Neural progenitor cell (in vitro differentiated cells): ENCODE results near the gene EIF3I.

ENCODE experiments used
- EZH2 ChIP-seq: fragments of 200-600 bp; sonication (generic); IDR thresholded peaks from 2 replicates; pipeline ENCODE4 v1.6.1; 2017; ENCODE audit warnings: antibody characterized with exemption, mild to moderate bottlenecking, moderate library complexity
- EZH2phosphoT487 ChIP-seq: fragments of 200-600 bp; sonication (generic); IDR thresholded peaks from 2 replicates; pipeline ENCODE4 v1.6.1; 2017; ENCODE audit warnings: antibody characterized with exemption
- TF ChIP-seq, protein P1 (sequence below): fragments of 200-600 bp; sonication (generic); IDR thresholded peaks from 2 replicates; pipeline ENCODE4 v1.5.1; 2017; ENCODE audit warnings: antibody characterized with exemption, mild to moderate bottlenecking

DNA sequence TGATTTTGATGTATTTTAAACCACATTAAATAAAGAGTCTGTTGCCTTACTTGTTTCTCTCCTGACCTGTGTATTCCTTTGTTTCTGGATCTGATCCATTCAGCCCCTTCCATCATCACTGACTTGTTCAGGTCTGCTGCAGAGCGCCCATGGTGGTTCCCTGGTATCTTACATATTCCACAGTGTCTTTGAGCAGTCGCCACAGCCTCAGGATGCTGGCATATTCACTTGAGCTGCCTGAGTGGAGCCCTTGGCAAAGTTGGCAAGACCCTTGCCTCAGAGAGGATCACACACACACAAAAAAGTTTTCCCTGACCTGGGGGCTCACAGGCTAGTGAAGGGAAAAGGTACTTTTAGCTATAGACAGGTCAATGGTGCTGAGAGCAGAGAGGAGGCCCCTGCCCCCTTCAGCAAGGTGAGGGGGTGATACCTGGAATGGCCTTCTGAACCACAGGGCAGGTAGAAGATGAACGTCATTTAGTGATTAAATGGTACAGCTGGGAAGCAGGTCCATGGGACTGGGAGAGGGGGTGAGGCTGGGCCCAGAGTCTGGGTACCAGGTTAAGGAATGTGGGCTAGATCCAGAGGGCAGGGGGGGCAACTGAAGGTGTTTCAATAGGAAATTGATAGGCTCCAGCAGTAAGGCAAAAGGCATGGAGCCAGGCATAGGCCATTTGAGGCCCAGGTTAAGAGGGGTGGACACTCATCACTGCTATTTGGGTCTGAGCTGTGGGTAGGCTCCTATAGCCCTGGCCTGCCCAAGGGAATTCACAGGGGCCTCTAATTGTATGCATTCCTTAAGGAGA, 23.8 kb upstream of the EIF3I start:
- TF ChIP-seq, protein P1, sequence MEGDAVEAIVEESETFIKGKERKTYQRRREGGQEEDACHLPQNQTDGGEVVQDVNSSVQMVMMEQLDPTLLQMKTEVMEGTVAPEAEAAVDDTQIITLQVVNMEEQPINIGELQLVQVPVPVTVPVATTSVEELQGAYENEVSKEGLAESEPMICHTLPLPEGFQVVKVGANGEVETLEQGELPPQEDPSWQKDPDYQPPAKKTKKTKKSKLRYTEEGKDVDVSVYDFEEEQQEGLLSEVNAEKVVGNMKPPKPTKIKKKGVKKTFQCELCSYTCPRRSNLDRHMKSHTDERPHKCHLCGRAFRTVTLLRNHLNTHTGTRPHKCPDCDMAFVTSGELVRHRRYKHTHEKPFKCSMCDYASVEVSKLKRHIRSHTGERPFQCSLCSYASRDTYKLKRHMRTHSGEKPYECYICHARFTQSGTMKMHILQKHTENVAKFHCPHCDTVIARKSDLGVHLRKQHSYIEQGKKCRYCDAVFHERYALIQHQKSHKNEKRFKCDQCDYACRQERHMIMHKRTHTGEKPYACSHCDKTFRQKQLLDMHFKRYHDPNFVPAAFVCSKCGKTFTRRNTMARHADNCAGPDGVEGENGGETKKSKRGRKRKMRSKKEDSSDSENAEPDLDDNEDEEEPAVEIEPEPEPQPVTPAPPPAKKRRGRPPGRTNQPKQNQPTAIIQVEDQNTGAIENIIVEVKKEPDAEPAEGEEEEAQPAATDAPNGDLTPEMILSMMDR = no peak
- TF ChIP-seq EZH2 (no peak), EZH2phosphoT487 (no peak)
